Measurements from ENCODE around the gene DBH.
"Not testable (repeated sequence)": the region's sequence is repeated elsewhere in the genome, so short reads cannot be mapped to it uniquely, and the experiment has no call there.

Gene DBH

GRCh38 chr9:133664173-133665050, 28.2 kb downstream of the DBH start:
- no peak for DNase-seq (ENCODE audit: low read depth in 1 of 2, low spot score in 1 of 2)

GRCh38 chr9:133665096-133665495, 28.9 kb downstream of the DBH start:
- DNase-seq (ENCODE audit: low read depth in 1 of 2, low spot score in 1 of 2) = no peak

- DNase-seq (ENCODE audit: low read depth in 1 of 2, low spot score in 1 of 2) = no peak
Measured at GRCh38 chr9:133665535-133665934, 29.4 kb downstream of the DBH start.

- DNase-seq (ENCODE audit: low read depth in 1 of 2, low spot score in 1 of 2) = no peak
Measured at GRCh38 chr9:133666387-133666786, 30.2 kb downstream of the DBH start.

- no peak for DNase-seq (ENCODE audit: low read depth in 1 of 2, low spot score in 1 of 2)
Measured at GRCh38 chr9:133666845-133667244, 30.7 kb downstream of the DBH start.

- no peak for DNase-seq (ENCODE audit: low read depth in 1 of 2, low spot score in 1 of 2)
Measured at GRCh38 chr9:133667759-133668450, 31.7 kb downstream of the DBH start.

GRCh38 chr9:133669182-133669801, 33.1 kb downstream of the DBH start:
- no peak for DNase-seq (ENCODE audit: low read depth in 1 of 2, low spot score in 1 of 2)

- no peak for DNase-seq (ENCODE audit: low read depth in 1 of 2, low spot score in 1 of 2)
Measured at GRCh38 chr9:133670466-133670865, 34.3 kb downstream of the DBH start.

- DNase-seq (ENCODE audit: low read depth in 1 of 2, low spot score in 1 of 2) = no peak
Measured at GRCh38 chr9:133671371-133671770, 35.2 kb downstream of the DBH start.

GRCh38 chr9:133672503-133673257, 36.5 kb downstream of the DBH start:
- no peak for DNase-seq (ENCODE audit: low read depth in 1 of 2, low spot score in 1 of 2)

GRCh38 chr9:133673258-133673655, 37.1 kb downstream of the DBH start:
- DNase-seq (ENCODE audit: low read depth in 1 of 2, low spot score in 1 of 2) = no peak

- no peak for DNase-seq (ENCODE audit: low read depth in 1 of 2, low spot score in 1 of 2)
Measured at GRCh38 chr9:133674091-133674490, 37.9 kb downstream of the DBH start.

GRCh38 chr9:133675796-133676195, 39.6 kb downstream of the DBH start:
- DNase-seq (ENCODE audit: low read depth in 1 of 2, low spot score in 1 of 2) = not testable (repeated sequence)

- DNase-seq (ENCODE audit: low read depth in 1 of 2, low spot score in 1 of 2) = no peak
Measured at GRCh38 chr9:133676450-133676849, 40.3 kb downstream of the DBH start.

GRCh38 chr9:133677126-133678010, 41.2 kb downstream of the DBH start:
- peak in 1 of 2 donors; percentile 43 for DNase-seq (ENCODE audit: low read depth in 1 of 2, low spot score in 1 of 2)

- DNase-seq (ENCODE audit: low read depth in 1 of 2, low spot score in 1 of 2) = no peak
Measured at GRCh38 chr9:133679056-133679455, 42.9 kb downstream of the DBH start.

GRCh38 chr9:133679466-133680061, 43.4 kb downstream of the DBH start:
- no peak for DNase-seq (ENCODE audit: low read depth in 1 of 2, low spot score in 1 of 2)

GRCh38 chr9:133680250-133680975, 44.2 kb downstream of the DBH start:
- DNase-seq (ENCODE audit: low read depth in 1 of 2, low spot score in 1 of 2) = no peak

- no peak for DNase-seq (ENCODE audit: low read depth in 1 of 2, low spot score in 1 of 2)
Measured at GRCh38 chr9:133680976-133681657, 45.0 kb downstream of the DBH start.
